HEK293T (cell line): ENCODE results near the gene LAMC1.

Experiments used
- ARNT ChIP-seq: fragments of 450-650 bp; IDR thresholded peaks from 2 replicates; pipeline ENCODE4 v1.6.1; 2017; ENCODE audit warnings: mild to moderate bottlenecking
- BHLHE40 ChIP-seq: fragments of 450-650 bp; IDR thresholded peaks from 2 replicates; pipeline ENCODE4 v1.6.1; 2016; ENCODE audit warnings: mild to moderate bottlenecking, moderate library complexity, borderline replicate concordance
- CTBP1 ChIP-seq: fragments of 450-650 bp; IDR thresholded peaks from 2 replicates; pipeline ENCODE4 v1.6.1; 2016; ENCODE audit warnings: borderline replicate concordance
- ELF4 ChIP-seq: fragments of 450-650 bp; IDR thresholded peaks from 2 replicates; pipeline ENCODE4 v1.6.1; 2017; ENCODE audit warnings: antibody characterized with exemption
- FOXA1 ChIP-seq: fragments of 450-650 bp; IDR thresholded peaks from 2 replicates; pipeline ENCODE4 v1.6.1; 2016; ENCODE audit warnings: mild to moderate bottlenecking
- FOXM1 ChIP-seq: fragments of 450-650 bp; IDR thresholded peaks from 2 replicates; pipeline ENCODE4 v1.6.1; 2017; ENCODE audit warnings: mild to moderate bottlenecking, borderline replicate concordance
- LEF1 ChIP-seq: fragments of 450-650 bp; IDR thresholded peaks from 2 replicates; pipeline ENCODE4 v1.6.1; 2017; ENCODE audit warnings: mild to moderate bottlenecking, borderline replicate concordance
- PKNOX1 ChIP-seq: fragments of 450-650 bp; IDR thresholded peaks from 2 replicates; pipeline ENCODE4 v1.6.1; 2016
- SP1 ChIP-seq: fragments of 450-650 bp; IDR thresholded peaks from 2 replicates; pipeline ENCODE4 v1.6.1; 2017
- SUZ12 ChIP-seq: fragments of 450-650 bp; IDR thresholded peaks from 2 replicates; pipeline ENCODE4 v1.6.1; 2016; ENCODE audit warnings: mild to moderate bottlenecking
- TARDBP ChIP-seq: fragments of 450-650 bp; IDR thresholded peaks from 2 replicates; pipeline ENCODE4 v1.6.1; 2016

- TF ChIP-seq FOXM1 (no peak), SUZ12 (no peak), BHLHE40 (no peak), ARNT (no peak), CTBP1 (no peak), ELF4 (no peak), FOXA1 (no peak), SP1 (no peak), LEF1 (no peak), TARDBP (no peak), PKNOX1 (no peak)
These were observed 1.2 kb downstream of the LAMC1 start for GRCh38 chr1:183024317-183025009.
